ENCODE results near the gene IFNL3.

IFNL3 gene

DNA sequence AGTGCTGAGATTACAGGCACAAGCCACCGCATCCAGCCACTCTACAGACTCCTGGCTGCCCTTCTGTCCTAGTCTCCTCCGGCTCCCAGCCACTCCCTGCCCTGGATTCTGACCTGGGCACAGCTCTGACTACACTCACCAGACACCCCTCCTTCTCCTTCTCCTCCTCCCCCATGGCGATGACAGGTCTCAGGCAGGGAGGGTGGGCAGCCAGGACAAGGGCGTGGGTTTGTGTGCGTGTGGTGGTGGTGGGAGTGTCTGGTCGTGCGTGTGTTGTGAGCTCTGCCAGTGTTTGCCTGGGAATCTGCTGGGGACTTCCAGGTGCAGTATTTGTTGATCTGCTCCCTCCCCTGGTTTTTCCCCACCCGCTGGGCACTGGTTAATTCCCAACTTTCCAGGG lies 51.0 kb downstream of the IFNL3 start:
- no peak for DNase-seq (ENCODE audit: low spot score)

All from germinal center (tissue), 1 donor.